HCT116 (cell line): Measurements from ENCODE around the gene RNF215.

ENCODE experiments used
- CEBPB ChIP-seq: IDR thresholded peaks from 2 replicates; pipeline ENCODE4 v1.6.1; 2012; ENCODE audit warnings: low read depth
- EGR1 ChIP-seq: IDR thresholded peaks from 2 replicates; pipeline ENCODE4 v1.6.1; 2012; ENCODE audit warnings: low read depth
- EZH2 ChIP-seq: fragments of 200-600 bp; sonication (generic); IDR thresholded peaks from 2 replicates; pipeline ENCODE4 v1.6.1; 2017; ENCODE audit warnings: antibody characterized with exemption, mixed run types
- POLR2A ChIP-seq: IDR thresholded peaks from 2 replicates; pipeline ENCODE4 v1.7.0; 2011; ENCODE audit warnings: borderline replicate concordance; ENCODE audit not compliant: insufficient read depth, insufficient read length; ENCODE audit errors: extremely low read depth
- POLR2AphosphoS5 ChIP-seq: IDR thresholded peaks from 2 replicates; pipeline ENCODE4 v1.6.1; 2011; ENCODE audit warnings: mild to moderate bottlenecking, low read depth, low read length, moderate library complexity
- ZFX ChIP-seq: fragments of 450-650 bp; IDR thresholded peaks from 2 replicates; pipeline ENCODE4 v1.6.1; 2017
- ZNF274 ChIP-seq: fragments of 200-500 bp; sonication (Bioruptor generic); IDR thresholded peaks from 2 replicates; pipeline ENCODE4 v1.6.1; 2014; ENCODE audit warnings: mild to moderate bottlenecking, low read depth, low read length, inconsistent platforms
- TF ChIP-seq, protein P1 (sequence below), 3 experiments: fragments of 200-600 bp in 1 of 3; sonication (generic) in 1 of 3; IDR thresholded peaks in 2 of 3; conservative IDR thresholded peaks in 1 of 3; 2 replicates each; pipeline ENCODE4 v1.5.1; 2012 to 2017; ENCODE audit warnings: low read depth in 2 of 3, low read length in 2 of 3, antibody characterized with exemption in 1 of 3, borderline replicate concordance in 1 of 3, control low read depth in 1 of 3, mild to moderate bottlenecking in 1 of 3, mixed read lengths in 1 of 3, mixed run types in 1 of 3, moderate library complexity in 1 of 3; ENCODE audit not compliant: insufficient read depth in 1 of 3

- no peak for TF ChIP-seq ZNF274
- TF ChIP-seq EGR1 = no peak
- TF ChIP-seq, protein P1, sequence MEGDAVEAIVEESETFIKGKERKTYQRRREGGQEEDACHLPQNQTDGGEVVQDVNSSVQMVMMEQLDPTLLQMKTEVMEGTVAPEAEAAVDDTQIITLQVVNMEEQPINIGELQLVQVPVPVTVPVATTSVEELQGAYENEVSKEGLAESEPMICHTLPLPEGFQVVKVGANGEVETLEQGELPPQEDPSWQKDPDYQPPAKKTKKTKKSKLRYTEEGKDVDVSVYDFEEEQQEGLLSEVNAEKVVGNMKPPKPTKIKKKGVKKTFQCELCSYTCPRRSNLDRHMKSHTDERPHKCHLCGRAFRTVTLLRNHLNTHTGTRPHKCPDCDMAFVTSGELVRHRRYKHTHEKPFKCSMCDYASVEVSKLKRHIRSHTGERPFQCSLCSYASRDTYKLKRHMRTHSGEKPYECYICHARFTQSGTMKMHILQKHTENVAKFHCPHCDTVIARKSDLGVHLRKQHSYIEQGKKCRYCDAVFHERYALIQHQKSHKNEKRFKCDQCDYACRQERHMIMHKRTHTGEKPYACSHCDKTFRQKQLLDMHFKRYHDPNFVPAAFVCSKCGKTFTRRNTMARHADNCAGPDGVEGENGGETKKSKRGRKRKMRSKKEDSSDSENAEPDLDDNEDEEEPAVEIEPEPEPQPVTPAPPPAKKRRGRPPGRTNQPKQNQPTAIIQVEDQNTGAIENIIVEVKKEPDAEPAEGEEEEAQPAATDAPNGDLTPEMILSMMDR (IDR thresholded peaks at IDR 0.05 in 2 of 3, conservative IDR thresholded peaks at IDR 0.05 in 1 of 3; ENCODE audit: borderline replicate concordance in 1 of 3, insufficient read depth in 1 of 3, low read depth in 2 of 3, low read length in 2 of 3) = no peak
- no peak for TF ChIP-seq ZFX
- no peak for TF ChIP-seq EZH2
- TF ChIP-seq POLR2AphosphoS5 = no peak
- no peak for TF ChIP-seq CEBPB
- no peak for TF ChIP-seq POLR2A
These were observed 12.9 kb upstream of the RNF215 start for GRCh38 chr22:30400159-30400558.
